Fibroblast of skin of abdomen (primary cell): ENCODE measurements around the gene CAPZA2.
A peak's percentile ranks its signal among the peaks of the same experiment; 100 is the strongest.

Experiments
- DNase-seq: peaks from one replicate; pipeline ENCODE4 v3.0.0-alpha.2; 2013

The CAPZA2 gene

DNA sequence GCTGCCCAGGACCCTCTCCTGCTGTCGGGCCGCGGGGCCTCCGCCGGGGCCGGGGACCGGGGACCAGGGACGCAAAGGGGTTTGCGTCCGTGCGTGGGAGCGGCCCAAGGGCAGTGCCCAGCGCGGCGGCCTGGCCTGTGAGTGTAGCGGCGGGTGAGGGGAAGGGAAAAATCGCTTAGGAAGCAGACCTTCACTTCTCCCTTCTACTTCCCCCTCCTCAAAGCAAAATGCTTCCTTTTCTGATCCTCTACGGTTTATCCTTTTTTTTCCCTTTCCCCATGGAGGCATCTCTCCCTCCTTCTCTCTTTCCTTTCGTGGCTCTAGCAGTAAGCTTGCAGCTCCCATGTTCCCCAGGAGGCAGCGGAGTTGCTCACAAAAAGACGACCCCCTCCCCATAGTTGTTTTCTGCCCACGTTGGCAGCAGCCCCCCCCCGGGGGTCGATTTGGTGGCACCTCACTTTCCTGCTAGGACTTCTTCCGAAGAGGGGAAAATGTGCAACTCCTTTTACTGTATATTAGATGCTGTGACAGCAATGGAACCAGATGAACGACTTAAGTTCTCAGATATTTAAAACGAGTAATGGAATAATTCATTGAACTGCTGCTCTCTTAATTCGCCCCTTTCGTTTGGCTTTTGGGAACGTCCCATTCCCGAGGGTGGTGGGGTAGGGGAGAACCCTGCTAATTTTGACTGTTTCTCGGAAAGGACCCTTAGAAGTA is 724 bp downstream of the CAPZA2 start:
- DNase-seq: peak; percentile 9

GRCh38 chr7:116863936-116864500 is 1.6 kb downstream of the CAPZA2 start:
- no peak for DNase-seq

DNA sequence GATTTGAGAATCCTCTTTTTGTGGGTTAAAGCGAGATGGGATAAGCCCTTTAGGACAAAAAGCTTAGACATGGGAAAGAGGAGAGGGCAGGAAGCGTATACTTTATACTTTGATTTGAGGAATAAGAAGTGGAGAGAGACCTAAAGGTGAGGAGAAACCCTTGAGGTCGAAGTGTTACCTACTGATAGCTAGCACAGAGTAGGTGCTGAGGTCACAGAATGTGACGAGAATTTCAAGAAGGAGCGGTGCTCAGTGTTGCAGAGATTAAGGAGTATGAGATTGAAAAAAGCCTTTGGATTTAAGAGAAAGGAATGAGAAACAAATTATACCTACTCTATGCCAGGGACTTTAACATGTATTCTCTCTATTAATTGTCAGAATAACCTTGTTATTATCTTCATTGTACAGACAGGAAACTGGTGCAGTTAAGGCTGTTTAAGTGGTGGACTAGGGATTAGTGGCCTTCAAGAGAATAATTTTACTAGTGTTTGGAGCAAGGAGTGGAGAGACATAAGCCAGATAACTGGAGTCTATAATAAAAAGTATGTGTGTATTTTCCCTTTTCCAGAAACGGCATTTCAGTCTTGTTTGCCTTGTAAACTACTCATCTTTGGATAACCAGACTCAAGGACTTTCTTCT is 8.8 kb downstream of the CAPZA2 start:
- DNase-seq: no peak

DNA sequence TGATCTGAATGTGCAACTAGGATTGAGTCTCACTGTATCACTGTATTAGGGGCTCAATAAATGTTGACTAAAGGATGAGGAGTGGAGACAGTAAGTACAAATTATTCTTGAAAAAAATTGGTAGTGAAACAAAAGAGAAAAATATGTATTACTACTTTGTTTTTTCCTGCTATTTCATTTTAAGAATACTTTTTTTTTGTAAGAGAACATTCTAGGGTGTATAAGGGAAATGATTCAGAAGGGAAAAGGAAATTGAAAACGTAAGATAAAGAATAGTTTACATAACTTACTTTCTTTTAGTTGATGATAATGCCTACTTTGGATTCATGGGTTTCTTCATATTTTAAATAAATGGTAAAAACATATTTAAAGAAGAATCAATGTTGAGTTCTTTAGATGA is 9.6 kb downstream of the CAPZA2 start:
- no peak for DNase-seq

DNA sequence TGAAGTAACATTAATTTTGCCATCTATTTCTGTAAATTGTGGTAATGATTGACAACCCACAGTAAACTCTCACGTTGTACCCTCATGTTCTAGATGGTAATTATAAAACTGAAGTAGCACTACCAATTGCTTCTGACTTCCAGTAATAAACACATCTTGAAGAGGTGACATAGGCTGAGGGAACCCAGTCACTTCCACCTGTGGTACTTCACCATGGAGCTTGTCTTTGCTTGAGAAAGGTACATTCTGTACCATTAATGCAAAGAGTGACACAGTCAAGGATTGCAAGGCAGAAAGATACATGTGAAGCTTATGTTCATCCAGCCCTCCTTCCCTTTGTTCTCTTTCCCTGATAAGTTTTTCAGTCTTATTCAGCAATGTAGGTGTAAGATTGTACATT is 11.2 kb downstream of the CAPZA2 start:
- DNase-seq: no peak

DNA sequence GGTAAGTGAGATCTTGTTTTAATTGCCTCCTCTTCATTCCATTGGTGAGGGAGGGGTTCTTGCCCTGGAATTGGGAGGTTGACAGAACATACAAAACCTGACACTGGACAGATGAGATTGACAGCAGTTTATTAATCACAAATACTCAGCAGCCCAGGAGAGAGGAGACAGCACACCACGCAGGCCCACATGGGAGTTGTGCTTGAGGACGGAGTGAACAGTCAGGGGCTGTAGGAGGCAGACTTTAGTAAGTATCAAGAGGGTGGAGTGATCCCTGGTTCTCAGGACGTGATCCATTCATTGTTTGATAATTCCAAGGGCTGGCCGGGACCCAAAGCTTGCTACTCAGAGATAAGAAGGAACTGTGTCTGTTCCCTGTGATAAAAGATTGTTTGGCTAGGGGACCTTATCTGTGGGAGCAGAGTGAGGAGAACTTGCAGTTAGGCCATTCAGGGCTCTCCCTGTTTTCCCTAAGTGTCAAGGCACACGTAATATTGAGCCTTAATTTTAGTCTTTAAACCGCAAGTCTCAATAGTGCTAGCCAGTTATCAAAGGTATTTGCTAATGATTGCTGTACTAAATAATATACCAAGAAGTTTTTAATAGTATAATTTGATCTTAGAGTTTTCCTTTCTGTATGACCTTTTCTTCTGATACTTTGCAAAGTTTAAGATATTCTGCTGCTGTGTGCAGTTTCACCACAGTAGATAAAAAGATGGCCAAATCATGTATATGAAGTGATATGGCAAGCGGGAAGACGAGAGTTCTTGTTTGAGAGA is 14.5 kb downstream of the CAPZA2 start:
- DNase-seq: no peak

DNA sequence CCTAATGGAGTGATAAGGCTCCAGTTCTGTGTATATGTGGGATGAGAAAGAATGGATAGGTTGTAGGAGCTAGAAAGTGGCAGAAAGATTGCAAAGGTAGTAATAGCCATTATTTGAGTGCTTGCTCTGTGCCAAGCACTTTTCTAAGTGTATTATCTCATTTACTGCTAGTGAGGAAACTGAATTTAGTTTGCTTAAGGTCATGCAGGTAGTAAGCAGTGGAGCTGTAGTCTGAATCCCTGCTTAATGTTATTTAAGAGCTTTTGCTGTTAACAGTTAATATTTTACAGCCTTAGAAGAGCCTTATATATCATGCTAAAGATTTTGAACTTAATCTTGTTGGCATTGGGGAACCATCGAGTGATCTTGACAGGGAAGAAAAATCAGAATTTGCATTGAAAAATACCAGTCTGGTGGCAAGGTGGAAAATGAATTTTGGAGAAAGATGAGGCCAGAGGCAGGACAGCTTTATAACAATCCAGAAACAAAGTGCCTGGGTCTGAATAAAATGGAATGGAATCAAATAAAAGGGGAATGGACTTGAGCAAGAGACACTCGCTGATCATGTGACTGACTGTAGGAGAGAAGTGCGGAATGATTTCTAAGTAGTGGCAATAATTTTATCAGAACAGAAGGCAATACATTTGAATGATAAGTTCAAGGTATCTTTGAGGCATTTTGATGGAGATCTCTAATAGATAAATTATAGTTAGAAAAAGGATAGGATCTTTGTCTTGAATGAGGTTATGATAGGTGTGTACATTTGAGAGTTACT is 15.2 kb downstream of the CAPZA2 start:
- no peak for DNase-seq

- no peak for DNase-seq
Measured at GRCh38 chr7:116884691-116885090, 22.3 kb downstream of the CAPZA2 start.

GRCh38 chr7:116885724-116886123 is 23.3 kb downstream of the CAPZA2 start:
- DNase-seq: no peak

DNA sequence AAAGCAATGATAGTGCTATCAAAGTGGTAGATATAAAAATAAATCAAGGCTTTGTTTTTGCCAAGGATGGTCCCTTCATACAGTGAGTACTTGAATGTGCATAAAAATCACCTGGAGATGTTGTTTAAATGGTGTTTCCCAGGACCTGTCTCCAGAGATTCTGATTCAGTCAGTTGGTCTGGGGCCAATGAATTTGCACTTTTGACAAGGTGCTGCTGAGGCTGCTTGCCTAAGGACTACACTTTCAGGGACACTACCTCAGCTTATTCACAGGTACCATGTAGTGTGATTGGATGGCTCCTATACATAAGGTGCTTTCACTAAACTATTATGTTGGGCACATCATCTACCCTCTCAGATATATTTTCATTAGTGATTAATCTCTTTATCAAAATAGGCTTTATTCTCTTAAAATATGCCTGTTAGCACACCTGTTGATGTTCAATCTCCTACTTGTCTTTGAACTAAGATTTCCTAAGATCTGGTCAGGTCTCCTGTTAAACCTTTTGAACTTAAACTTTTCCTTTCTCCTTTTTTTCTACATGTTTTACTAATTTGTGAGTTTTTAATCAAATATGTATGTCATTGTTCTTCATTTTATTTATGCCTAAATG is 24.3 kb downstream of the CAPZA2 start:
- no peak for DNase-seq

DNA sequence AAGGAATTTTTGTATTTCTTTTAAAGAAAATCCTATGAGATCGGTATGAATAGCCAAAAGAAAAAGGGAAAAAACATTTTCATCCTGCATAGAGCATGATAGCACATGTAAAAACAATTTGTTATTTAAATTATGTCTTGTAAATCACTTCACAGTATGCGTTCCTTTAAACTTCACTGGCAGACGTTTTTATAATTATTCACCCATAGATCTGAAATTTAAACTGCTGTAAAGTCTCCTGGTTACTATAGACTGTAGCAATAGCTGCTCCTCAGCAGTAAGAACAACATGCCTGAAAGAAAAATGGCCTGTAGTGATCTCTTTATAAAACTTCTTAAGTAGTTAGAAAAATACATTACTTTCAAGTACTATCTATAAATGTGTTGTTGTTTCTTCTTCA is 26.5 kb downstream of the CAPZA2 start:
- DNase-seq: no peak

- DNase-seq: no peak
Measured at GRCh38 chr7:116895849-116896248, 33.5 kb downstream of the CAPZA2 start.

DNA sequence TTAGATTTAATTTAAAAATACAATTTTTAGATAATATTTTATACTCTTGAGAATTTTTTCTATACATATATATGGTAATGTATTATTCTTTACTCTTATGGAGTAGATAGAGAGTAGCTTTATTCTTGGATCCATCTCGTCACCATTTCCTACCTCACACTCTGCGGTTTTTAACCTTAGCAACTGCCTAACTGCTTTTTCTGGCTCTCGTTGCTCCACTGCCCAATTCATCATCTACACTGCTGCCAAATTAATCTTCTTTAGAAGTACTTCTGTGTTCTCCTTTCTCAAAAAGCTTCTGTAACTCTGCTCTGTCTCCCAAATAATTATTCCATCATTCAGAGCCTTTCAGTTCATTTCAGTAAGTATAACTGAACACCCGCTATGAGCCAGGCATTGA is 35.3 kb downstream of the CAPZA2 start:
- no peak for DNase-seq

DNA sequence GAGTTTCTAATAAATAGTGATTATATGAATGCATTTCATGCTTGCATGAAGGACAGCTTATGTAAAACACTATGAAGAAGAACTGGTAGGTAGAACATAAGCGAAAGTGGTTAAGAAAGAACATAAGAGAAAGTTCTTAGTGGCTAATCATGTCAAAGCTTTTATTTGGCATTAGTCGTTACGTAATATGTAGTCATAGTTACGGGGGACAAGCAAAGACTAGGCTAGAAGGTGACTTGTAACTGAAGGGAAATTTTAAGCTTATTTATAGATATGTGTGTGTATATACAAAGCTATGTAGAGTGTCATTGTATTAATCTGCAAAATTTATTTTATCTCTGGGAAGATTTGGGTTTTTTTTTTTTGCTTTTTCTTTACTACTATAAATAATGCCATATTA is 36.9 kb downstream of the CAPZA2 start:
- DNase-seq: no peak

DNA sequence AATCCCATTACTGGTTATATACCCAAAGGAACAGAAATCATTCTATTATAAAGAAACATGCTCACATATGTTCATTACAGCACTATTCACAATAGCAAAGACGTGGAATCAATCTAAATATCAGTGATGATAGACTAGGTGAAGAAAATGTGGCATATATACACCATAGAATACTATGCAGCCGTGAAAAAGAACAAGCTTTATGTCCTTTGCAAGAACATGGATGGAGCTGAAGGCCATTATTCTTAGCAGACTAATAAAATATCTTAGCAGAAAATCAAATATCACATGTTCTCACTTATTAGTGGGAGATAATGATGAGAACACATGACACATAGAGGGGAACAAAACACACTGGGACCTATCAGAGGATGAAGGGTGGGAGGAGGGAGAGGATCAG is 38.8 kb downstream of the CAPZA2 start:
- no peak for DNase-seq

- DNase-seq: no peak
Measured at GRCh38 chr7:116902867-116903266, 40.5 kb downstream of the CAPZA2 start.

DNA sequence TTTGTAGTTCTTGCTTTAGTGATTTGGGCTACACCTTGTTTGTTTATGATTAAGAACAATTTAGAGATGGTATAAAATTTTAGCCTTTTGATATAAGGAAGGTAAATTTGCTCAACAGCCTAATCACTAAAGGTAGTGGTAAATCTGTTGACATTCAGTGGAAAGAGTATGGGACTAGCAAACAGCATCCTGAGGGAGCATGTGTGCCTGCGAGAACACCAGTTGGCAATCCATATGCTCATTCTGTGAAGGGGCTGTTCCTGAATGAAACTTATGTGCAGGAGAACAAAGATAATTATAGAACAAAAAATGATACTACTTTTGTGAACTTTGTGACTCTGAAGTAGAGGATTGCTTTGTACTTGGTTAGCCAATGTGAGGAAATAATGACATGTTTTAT is 44.0 kb downstream of the CAPZA2 start:
- no peak for DNase-seq

- no peak for DNase-seq
Measured at GRCh38 chr7:116910383-116910782, 48.0 kb downstream of the CAPZA2 start.

DNA sequence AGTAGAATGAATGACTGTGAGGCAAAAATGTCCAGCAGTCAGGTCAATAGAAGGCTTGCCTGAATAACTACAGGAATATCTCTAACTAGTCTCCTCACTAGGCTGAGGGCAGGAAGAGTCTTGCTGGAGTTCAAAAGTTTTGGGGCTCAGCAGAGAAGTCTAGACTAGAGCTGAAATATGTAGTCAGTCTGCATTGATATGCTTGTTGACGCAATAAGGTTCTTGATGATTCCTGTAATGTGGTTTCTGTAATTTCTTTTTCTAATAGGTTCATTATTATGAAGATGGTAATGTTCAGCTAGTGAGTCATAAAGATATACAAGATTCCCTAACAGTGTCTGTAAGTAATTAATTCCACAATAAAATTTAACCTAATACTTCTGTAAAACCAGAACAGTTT is 49.4 kb downstream of the CAPZA2 start:
- DNase-seq: peak; percentile 83

- peak; percentile 39 for DNase-seq
Measured at GRCh38 chr7:116912269-116912909, 50.0 kb downstream of the CAPZA2 start.

GRCh38 chr7:116918704-116919103 is 56.3 kb downstream of the CAPZA2 start:
- DNase-seq: peak; percentile 77

DNA sequence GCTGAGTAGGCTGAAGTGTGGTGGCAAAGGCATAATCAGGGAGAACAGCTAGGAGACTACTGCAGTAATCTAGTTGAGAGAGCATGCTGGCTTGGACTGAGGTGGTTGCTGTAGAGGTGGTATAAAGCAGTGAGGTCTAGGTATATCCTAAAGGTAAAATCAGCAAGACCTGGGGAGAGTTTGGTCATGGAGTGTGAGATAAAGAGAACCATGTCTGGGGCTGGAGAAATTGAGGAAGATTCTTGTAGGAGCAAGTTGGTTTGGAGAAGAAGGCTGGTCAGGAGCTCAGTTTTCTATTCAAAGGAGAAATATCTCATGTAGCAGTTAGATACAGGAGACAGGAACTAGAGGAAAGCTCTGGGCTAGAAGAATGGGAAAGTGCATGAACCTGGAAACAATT is 58.0 kb downstream of the CAPZA2 start:
- DNase-seq: no peak
